GM03348 (cell line): ENCODE data around the gene ENG.
"Not testable (repeated sequence)": the region's sequence is repeated elsewhere in the genome, so short reads cannot be mapped to it uniquely, and the experiment has no call there.

ENCODE experiments used
- DNase-seq: peaks from one replicate; pipeline ENCODE4 v3.0.0; 2012; ENCODE audit warnings: low spot score

The ENG gene

DNA sequence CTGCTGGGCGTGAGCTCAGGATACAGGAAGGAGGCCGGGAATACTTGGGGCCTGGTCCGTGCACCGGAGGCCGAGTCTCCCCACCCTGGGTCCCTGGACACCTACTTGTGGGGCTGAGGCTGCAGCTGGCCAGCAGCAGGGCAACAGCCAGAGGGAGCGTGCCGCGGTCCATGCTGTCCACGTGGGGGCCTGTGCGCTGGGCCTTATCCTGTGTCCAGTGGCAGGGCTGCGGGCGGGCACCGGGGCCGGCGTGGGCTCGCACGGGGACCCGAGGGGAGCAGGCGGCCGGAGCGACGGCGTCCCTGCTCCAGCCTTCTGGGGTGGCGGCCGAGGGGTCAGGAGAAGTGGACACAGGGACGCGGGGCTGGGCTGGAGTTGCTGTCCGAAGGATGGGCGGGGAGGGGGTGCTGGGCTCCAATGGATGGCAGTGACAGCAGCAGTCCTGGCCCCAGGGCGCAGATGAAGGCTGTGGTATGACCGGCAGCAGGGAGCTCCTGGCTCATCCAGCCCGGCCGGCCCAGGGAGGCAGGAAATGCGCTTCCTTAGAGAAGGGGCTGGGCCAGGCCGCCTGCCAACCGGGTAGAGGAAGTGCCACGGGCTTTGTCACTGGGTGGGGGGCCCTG, at the start of gene ENG:
TSS of gene ENG (minus strand) at position 475 of the 623 bp plus-strand sequence. CDS start at position 172, 303 bp downstream.
- peak; percentile 87 for DNase-seq

DNA sequence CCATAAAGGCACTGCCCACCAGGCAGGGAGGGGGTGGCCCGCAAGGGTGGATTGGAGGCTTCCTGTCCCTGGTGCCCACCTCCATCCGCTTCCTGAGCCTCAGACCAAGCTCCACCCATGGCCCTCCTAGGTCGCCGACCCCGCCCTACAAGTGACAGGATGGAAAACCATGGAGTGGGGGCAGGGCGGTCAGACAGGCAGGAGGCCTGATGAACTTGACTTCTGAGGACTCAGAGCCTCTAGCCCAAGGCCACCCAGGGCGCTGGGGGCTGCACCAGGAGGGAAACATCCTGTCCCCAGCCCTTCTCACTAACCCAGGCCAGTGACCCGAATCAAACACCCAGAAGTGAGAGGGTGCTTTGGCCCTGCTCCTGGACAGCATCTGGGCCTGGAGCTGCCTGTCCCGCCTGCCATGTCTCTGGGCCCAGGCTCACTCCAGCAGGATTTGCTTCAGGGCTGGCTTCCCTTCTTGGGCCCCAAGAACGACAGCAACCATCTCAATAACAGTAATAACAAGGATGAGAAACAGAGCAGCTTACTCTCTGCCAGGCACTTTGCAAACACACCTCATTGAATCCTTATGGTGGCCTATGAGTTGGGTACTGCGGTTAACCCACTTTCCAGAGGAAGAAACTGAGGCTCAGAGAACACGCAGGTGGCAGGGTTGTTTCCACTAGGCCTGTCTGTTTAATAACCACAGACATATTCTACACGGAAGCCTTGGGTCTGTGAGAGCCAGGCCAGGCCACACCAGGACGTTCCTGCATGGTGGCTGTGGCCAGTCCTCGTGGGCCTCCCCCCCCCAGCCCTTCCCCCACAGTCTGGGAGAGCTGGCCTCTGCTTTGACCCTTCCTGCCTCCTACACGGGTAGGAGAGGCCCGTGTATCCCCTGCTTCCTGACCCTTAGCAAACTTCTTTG, 49.4 kb upstream of the ENG start:
- no peak for DNase-seq

DNA sequence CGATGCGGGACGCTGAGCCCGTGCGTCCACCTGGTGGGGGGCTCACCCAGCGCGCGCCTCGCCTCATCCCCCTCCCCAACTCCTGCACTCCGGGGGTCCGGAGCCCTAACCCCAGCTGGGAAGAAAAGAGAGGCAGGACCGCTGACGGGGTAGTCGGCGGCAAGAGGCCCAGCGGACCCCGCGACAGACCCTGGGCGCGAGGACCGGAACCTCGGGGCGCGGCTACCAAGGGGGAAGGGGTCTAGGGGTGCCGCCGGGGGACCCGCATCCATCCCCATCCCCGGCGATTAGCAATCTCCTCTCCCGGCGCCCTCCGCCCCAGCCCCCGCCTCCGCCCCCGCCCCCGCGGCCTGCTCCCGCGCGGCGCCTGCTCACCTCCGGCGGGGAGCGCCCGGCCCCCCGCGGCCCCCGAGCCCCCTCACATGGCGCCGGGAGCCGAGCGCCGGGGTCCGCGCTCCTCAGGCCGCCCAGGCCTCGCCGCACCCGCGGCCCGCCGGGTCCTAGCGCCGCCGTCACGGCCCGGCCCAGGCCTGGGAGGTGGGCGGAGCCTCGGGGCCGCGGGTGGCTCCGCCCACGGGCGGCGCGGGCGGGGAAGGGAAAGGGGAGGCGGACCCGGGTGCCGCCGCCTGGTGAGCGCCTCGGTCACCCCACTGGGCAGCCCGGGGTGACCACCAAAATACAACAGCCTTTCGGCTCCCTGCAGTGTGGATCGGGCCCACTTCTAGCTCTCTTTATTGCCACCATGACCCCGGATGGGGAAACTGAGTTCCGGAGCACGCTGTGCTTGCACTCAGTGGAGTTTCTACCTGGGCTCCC, 44.9 kb upstream of the ENG start, which contains the start of gene ST6GALNAC6:
TSS of gene ST6GALNAC6 (minus strand) at position 476 of the 816 bp plus-strand sequence. CDS start 1,622 bp downstream, outside the sequence.
- DNase-seq = peak; percentile 97

DNA sequence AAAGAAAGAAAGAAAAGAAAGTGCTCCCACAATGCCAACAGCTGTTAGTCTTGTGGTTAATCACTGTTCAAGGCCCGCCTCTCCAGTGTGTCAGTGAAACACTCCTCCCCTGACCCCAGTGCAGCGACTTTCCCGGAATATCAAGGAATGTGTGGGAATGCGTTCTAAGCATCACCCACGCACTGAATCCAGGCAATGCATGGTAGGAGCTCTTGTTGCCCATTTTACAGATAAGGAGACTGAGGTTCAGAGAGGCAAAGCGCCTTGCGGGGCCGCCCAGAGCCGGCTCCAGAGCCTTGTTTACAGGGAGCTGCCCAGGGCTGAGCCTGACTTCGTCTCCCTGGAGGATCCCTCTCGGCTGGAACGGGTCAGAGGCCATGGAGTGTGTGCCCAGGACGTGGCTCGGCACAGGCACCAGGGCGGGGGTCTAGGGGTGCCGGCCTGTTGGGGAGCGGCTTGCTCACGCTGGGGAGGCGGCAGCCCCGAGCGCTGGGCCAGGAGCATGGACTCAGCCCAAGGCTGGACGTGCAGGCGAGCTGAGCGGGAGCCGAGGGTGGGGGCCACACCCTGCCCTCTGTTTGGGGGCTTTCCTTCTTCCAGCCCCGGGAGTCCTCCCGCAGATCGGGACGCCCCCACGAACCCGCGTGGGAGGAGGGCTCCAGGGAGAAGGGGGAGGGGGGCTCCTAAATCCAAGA, 44.1 kb upstream of the ENG start:
- DNase-seq = peak; percentile 87

DNA sequence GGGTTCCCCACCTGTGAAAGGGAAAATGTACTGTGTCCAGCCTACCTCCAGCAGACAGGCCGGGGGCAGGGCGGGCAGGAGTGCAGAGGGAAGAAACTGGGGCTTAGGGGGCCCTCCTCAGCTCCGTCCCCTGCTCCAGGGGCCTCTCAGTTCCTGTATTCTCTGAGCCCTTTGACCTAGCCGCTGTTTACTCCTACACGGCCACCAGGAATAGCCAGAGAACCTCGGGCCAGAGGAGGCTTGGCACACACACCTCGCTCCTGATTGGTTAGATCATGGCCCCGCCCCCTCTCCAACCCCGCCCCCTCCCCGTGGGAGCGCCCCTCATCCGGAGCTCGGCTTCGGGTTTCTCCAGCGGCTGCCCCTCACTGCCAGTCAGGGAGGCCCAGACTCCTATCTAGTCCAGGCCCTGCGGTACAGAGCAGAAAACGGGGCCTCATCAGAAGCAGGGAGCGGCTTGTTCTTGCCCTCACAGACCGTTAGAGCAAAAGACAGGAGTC, 42.8 kb upstream of the ENG start:
- DNase-seq = peak; percentile 94

DNA sequence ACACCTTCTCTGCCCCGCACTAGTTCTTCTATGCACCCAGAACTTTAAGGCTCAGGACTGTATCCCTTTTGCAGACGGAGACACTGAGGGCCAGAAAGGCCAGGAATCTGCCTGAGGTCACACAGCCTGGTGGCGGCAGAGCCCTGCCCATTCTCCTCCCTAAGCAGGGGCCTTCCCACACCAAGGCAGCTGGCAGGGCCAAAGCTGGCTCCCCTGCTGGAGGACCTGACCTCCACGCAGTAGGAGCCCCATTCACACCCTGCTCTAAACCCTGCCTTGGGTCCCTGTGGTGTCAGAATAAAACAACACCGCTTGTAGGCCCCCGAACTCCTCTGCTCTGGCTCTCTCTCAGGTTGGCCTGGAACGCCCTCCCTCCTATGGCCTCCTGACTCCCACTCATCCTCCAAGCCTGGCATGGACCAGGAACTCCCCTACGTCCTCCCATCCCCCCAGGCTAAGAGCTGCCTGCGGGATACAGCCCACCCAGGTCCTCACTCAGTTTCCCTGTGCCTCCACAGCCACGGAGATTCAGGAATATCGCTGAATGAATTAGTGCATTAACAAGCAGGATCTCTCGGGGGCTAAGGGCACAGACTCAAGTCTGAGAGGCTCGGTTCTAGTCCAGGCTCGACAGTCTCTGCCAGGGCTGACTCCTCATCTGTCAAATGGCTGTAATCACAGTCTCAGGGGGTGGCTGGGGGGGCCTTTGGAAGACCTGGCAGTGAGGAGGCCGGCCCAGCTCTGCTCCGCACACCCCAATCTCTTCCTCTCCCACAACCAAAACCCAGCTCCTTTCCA, 42.1 kb upstream of the ENG start:
- no peak for DNase-seq

DNA sequence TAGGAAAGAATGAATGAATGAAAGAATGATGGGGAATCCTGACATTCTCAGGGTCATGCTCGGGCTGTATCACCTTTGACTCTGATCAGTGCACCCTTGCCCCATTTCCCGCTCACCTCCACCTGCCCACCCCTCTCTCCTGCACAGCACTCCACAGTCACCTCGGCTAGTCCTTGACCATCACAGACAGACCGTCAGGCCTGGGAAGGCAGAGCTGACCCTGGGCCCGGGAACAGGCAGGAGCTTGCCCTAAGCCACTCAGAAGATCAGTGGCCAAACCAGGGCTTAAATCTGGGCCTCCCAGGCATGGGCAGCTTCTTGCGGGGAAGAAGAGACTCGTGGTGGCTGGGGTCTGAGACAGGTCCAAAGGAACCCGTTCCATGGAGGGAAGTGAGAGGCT, 41.4 kb upstream of the ENG start:
- no peak for DNase-seq

DNA sequence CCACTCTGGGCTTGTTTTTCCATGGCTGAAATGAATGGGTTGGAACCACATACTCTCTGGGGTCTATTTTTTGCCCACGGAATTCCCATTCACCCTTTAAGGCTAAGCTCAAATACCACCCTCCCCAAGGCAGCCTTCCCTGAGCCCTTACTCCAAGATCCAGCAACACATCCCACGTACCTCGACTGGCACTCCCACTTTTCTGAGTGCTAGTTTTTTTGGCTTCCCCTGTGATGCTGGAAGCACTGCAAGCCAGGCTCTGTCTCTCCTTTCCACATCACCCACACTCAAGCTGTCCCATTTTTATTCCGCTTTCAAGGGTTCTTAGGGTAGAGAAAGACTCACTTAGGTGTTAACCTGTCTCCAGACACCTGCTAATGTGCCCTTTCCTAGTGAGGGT, 38.9 kb upstream of the ENG start:
- no peak for DNase-seq

DNA sequence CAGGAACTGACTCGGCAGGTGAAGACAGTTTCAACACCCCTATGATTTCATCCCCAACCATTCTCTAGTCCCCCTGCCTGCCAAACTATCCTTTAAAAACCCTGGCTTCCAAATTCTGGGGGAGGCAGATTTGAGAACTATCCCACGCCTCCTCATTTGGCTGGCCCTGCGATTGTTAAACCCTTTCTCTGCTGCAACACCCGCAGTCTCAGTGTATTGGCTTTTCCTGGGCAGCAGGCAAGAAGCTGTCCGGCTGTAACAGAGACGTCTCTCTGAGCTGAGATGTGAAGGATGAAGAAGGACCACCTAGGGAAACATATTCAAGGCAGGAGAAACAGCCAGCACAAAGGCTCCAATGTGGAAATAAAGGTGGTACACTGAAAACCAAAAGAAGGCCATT, 38.4 kb upstream of the ENG start:
- DNase-seq = no peak

DNA sequence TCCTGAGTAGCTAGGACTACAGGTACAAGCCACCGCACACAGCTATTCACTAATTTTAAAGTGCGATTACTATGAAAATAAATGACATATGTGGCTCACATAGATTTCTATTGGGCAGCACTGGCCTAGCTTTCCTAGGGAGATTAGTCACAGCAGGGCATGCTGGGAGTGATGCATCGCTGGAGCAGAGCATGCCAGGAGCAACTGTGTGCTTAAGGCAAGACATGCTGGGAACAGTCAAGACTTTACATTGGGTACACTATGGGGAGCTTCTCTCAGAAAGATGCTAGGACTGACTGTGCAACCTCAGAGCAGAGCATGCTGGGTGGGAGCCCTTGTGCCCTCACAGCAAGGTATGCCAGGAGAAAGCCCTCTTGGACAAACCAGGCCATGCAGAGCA, 35.6 kb upstream of the ENG start:
- DNase-seq = no peak

DNA sequence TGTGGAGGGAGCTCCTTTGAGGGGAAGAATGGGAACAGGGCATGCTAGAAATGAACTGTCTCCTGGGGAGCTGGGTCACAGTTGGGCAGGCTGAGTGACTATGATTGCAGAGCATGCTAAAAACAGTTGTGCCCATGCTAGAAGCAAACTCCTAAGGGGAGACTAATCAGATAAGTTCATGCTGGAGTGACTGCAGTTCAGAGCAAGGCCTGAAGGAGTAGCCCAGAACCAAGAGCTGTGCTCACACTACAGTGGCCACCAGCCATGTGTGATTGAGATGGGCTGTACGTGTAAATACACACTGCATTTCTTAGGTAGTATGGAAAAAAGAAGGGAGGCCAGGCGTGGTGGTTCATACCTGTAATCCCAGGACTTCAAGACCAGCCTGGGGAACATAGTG, 33.3 kb upstream of the ENG start:
- DNase-seq = no peak

DNA sequence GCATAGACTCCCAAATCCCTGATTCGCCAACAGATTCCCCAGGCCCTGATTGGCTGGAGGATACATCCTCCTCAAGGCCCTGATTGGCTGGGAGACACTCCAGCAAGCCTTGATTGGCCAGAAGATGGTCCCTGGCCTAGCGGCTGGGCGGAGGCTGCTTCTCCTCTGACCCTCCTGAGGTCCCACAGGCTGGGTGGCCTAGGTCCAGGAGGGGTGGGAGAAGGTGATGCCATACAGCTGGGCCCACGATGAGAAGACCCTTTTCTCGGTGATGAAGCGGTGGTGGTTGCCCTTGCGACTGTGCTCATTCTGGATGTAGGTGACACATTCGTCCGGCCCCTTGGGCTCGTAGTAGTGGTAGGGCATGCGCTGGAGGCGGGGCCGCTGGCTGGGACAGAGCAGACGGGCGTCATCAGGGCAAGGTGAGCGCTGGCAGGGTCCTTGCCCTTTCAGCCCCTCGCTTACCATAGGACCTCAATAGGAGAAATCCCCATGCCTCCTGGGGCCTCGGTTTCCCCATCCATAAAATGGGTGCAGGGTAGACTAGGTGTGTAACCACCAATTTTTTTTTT, 32.0 kb upstream of the ENG start:
- peak; percentile 38 for DNase-seq

DNA sequence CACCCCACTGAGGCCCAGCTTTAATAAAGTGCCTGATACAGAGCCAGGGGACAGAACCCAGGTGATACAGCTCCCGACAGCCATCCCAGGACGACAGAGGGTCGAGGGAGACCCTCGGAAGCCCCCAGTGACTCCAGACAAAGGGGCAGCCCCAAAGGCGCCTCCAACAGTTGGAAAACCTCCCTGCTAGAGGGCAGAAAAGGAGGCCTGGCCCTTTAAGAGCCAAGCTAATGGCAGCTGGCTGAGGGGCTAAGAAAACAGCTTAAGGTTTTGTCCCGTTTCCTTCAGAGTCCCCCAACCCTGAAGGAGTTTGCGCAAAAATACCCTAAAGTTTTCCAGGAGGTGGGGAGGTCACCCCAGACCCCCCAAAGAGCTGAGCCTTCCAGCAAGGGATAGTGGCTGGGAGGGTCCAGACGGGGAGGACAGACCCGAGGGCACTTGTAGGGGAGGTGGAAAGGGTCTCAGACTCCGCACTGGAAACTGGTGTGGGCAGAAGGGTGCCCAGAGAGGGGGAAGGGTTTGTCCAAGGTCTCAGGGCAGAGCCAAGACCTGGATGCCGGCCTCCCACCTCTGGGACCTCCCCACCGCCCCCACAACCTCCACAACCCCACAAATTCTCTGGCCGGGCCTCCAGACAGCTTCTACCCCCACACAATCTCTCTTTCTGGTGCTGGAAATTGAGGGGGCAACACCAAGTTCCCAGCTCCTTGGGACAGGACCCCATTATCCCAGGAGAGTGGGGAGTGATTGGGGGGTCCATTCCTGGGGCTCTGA, 31.2 kb upstream of the ENG start:
- DNase-seq = no peak

DNA sequence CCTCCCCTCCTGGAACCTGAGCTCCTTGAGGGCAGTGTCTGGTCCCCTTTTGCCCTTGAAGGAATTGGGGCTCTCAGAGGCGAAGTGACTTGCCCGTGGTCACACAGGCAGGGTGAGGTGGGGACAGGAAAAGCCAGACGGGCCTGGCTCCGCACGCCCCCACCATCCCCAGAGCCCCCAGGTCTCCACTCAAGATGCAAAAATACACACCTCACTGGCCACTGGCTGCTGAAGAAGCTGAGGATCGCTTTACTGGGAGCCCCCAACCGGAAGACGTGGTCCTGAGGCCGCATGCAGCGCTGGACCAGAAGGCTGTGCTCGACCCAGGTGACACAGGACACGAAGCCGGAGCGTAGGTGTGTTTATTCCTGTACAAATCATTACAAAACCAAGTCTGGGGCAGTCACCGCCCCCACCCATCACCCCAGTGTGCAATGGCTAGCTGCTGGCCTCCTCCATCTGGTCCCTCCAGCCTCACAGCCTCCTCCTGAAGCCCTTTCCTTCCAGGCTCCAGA, 30.6 kb upstream of the ENG start:
- no peak for DNase-seq

DNA sequence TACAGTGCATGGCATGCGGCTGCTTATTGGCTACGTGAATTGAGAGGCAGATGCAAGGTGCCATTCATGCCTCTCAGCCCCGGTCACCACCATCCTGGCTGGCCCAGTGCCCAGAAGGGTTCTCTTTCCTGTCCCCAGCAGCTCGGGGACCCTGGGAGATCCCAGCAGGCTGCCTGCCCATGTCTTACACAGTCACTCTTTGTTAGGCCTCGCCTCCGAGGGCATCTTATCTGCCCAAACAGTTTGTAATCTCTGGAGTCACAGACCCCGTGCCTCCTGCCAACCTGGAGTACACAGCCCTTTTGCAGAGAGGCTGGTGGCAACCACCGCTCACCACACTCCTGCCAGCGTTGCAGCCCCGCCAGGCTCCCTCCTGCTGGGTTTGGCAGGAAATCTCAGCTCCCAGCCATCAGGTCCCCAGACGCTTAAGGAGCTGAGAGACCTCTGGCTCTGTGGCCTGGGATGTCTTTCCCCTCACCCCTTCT, 30.0 kb upstream of the ENG start:
- DNase-seq = no peak

DNA sequence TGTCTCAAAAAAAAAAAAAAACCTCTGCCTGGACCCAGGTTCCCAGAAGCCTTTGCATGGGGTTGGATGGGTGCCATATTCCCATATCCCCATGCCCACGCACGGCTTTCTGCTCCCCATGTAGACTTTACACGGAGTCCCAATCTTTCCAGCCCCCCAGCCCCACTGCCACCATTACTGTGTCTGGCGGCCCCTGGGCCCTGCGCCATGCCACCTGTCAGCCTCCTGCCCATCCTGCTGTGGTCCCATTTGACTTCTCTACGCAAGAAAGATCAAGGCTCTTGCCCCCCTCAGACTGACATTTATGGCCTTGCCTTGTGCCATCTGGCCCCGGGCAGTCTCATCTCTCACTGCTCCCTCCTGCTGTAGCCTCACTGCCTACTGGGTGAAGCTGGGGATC, 29.5 kb upstream of the ENG start:
- no peak for DNase-seq

DNA sequence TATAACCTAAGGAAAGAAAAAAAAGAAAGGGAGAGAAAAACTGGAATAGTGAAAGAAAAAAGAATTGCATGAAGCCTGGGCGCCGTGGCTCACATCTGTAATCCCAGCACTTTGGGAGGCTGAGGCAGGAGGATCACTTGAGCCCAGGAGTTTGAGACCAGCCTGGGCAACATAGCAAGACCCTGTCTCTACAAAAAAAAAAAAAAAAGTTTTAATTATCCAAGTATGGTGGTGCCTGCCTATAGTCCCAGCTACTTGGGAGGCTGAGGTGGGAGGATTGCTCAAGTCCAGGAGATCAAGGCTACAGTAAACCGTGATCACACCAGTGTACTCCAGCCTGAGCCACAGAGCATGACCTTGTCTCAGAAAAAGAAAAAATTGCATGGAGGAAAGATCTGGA, 27.3 kb upstream of the ENG start:
- not testable (repeated sequence) for DNase-seq

DNA sequence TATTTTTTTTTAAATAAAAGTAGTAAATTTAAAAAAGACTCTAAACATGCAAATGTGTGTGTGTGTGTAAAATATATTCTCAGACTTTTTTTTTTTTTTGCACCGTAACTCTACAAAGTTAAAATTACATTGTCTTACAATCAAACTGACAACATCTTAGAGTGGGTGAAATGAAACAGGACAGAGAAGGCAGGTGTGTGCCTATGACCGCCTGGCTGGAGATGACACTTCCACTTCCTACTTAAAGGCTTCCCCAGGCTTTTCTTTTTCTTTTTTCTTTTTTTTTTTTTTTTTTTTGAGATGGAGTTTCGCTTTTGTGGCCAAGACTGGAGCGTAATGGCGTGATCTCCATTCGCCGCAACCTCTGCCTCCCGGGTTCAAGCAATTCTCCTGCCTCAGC, 25.7 kb upstream of the ENG start:
- DNase-seq = no peak

DNA sequence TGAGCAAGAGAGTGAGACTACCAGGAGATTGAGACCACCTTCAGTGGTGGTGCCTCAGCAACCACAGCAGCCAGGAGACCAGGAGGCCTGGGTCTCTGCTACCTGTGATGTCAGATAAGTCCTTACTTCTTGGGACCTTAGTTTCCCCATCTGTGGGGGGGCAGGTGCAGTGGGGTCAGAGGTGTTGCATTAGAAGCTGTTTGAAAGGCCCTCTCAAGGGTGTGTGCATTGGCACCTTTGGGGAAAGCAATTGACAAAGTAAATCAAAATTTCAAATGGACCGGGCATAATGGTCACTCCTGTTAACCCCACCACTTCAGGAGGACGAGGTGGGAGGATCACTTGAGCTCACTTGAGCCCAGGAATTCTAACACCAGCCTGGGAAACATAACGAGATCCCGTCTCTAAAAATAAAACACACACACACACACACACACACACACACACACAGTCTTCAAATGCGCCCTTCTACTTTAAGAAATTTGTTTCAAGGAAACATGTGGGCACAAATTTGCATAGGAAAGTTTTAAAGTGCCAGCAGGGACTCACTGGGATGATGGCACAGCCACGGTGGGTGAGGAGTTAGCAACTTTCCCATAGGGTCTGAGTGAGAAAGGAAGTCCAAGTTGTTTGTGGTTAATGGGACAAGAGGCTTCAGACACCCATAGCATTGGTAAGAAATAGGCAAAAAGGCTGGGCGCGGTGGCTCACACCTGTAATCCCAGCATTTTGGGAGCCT, 24.4 kb upstream of the ENG start:
- DNase-seq = no peak
